Breast epithelium (tissue), 4 donors: ENCODE data around the gene DET1. TPM values are rescaled to one million over a fixed set of nuclear protein-coding genes. Genes with fewer than 3 reads are reported as not detected.

ENCODE experiments used
- DNase-seq, 2 donors: peaks; one replicate each; pipeline ENCODE4 v3.0.0-alpha.2; 2019; ENCODE audit warnings: low spot score in 2 of 2
- H3K27ac ChIP-seq, 2 donors: fragments of 200-600 bp; sonication (generic) in 1 of 2; one replicate each; pipeline ENCODE4 v1.5.1; 2016 to 2019; ENCODE audit warnings: mild to moderate bottlenecking in 1 of 2
- H3K27me3 ChIP-seq, 2 donors: fragments of 200-600 bp; sonication (generic) in 1 of 2; one replicate each; pipeline versions ENCODE4 v1.5.1 to v1.6.0; 2017 to 2019; ENCODE audit warnings: control low read depth in 1 of 2, mild to moderate bottlenecking in 1 of 2
- H3K36me3 ChIP-seq: fragments of 200-600 bp; one replicate; pipeline ENCODE4 v1.5.1; 2019
- H3K4me1 ChIP-seq, 2 donors: fragments of 200-600 bp; sonication (generic); one replicate each; pipeline ENCODE4 v1.5.1; 2016 to 2019; ENCODE audit warnings: control low read depth in 1 of 2
- H3K4me3 ChIP-seq, 3 donors: fragments of 200-600 bp; sonication (generic); 1 replicate in 2 of 3; 2 replicates in 1 of 3; pipeline ENCODE4 v1.5.1; 2016 to 2019; ENCODE audit warnings: mild to moderate bottlenecking in 3 of 3, moderate library complexity in 2 of 3
- H3K9me3 ChIP-seq, 2 donors: fragments of 200-600 bp; sonication (generic) in 1 of 2; one replicate each; pipeline ENCODE4 v1.5.1; 2016 to 2019; ENCODE audit warnings: control low read depth in 1 of 2
- POLR2A ChIP-seq: fragments of 450-650 bp; IDR thresholded peaks from one replicate; pipeline ENCODE4 v1.6.1; 2016; ENCODE audit warnings: antibody characterized with exemption, mild to moderate bottlenecking, moderate library complexity
- POLR2AphosphoS5 ChIP-seq, 3 donors: sonication (generic); formaldehyde crosslinking; IDR thresholded peaks; one replicate each; pipeline ENCODE4 v1.6.1; 2017; ENCODE audit warnings: antibody characterized with exemption in 3 of 3
- intact Hi-C: fragments of 100-400 bp; cut with DNase I; formaldehyde crosslinking; loops from one replicate; pipeline ENCODE4 v1.15.1; 2023; ENCODE audit warnings: low total_unique reads
- total RNA-seq, 3 donors: library from RNA; depleted of rRNA; stranded (reverse); fragments of >200 nt; gene quantifications; one replicate each; pipeline ENCODE4 v1.1.0, GENCODE V29; 2016
- TF ChIP-seq, protein P1 (sequence below), 3 donors: fragments of 450-650 bp; IDR thresholded peaks; one replicate each; pipeline ENCODE4 v1.5.1; 2016 to 2017; ENCODE audit warnings: antibody characterized with exemption in 3 of 3, mild to moderate bottlenecking in 3 of 3, moderate library complexity in 3 of 3

DET1 gene
- total RNA-seq, 3 donors from 2014 or later = 7.2 to 19.6 (median 12.1) TPM

DNA sequence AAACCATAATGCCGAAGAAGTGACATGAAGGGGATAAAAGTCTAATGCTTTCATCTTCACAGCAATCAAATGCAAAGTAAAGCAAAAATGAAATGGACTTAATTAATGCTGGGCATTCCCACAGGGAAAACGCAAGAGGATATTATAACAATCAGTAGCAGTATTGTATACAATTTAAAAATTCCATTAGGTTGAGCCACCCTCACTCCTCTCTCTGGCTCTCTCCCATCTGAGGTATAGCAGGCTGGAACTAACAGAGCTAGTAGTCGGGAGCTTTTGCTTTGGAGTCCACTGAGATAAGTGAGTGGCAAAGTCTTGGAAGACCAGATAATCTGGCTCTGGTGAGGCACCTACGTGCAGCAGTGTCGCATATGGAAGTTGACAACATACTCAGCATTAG, 33.9 kb downstream of the DET1 start:
- Histone ChIP-seq H3K27ac (no peak overlapping the region), H3K4me1 (no peaks in the 10 kb centered on the region), H3K9me3 (no peaks in the 10 kb centered on the region), H3K4me3 (no peak overlapping the region), H3K36me3 (no peaks in the 10 kb centered on the region), H3K27me3 (no peaks in the 10 kb centered on the region)
- no peak for DNase-seq
- intact Hi-C loops = no loop called here
- TF ChIP-seq POLR2AphosphoS5 (IDR thresholded peaks at IDR 0.05) (no peak), POLR2A (no peak)
- TF ChIP-seq, protein P1, sequence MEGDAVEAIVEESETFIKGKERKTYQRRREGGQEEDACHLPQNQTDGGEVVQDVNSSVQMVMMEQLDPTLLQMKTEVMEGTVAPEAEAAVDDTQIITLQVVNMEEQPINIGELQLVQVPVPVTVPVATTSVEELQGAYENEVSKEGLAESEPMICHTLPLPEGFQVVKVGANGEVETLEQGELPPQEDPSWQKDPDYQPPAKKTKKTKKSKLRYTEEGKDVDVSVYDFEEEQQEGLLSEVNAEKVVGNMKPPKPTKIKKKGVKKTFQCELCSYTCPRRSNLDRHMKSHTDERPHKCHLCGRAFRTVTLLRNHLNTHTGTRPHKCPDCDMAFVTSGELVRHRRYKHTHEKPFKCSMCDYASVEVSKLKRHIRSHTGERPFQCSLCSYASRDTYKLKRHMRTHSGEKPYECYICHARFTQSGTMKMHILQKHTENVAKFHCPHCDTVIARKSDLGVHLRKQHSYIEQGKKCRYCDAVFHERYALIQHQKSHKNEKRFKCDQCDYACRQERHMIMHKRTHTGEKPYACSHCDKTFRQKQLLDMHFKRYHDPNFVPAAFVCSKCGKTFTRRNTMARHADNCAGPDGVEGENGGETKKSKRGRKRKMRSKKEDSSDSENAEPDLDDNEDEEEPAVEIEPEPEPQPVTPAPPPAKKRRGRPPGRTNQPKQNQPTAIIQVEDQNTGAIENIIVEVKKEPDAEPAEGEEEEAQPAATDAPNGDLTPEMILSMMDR (IDR thresholded peaks at IDR 0.05) = no peak

GRCh38 chr15:88512078-88512477, 34.4 kb downstream of the DET1 start:
- intact Hi-C loops = no loop called here
- no peaks in the 10 kb centered on the region for H3K36me3 ChIP-seq

DNA sequence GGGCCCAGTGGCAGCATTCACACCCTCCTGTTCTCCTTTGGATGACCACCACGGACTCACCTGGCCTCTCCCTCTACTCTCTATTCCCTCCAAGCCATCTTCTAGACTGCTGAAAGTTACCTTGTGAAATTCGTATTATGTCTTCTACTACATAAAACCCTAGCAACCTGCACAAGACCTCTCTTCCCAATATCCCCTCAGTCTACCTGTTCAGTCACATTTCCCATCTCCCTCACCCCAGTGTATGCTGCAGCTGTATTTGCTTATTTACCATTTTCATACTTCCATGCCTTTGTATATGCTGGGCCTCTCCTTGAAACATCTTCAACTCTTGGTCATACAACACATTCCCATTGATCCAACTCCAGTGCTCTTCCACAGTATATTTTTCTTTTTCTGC, 35.3 kb downstream of the DET1 start:
- Histone ChIP-seq H3K36me3 (no peaks in the 10 kb centered on the region), H3K4me3 (no peak overlapping the region), H3K4me1 (no peaks in the 10 kb centered on the region), H3K9me3 (no peaks in the 10 kb centered on the region), H3K27ac (no peak overlapping the region), H3K27me3 (no peaks in the 10 kb centered on the region)
- TF ChIP-seq, protein P1 (IDR thresholded peaks at IDR 0.05) = no peak
- TF ChIP-seq POLR2A = no peak
- no peak for TF ChIP-seq POLR2AphosphoS5 (IDR thresholded peaks at IDR 0.05)
- intact Hi-C loops = no loop called here
- no peak for DNase-seq

More at GRCh38 chr15:88512078-88512477, 34.4 kb downstream of the DET1 start:
- DNase-seq = no peak
- no peak for TF ChIP-seq POLR2A
- TF ChIP-seq, protein P1 (IDR thresholded peaks at IDR 0.05) = no peak
- TF ChIP-seq POLR2AphosphoS5 (IDR thresholded peaks at IDR 0.05) = no peak
- no peaks in the 10 kb centered on the region for H3K4me1 ChIP-seq
- H3K9me3 ChIP-seq = no peaks in the 10 kb centered on the region
- no peaks in the 10 kb centered on the region for H3K27me3 ChIP-seq
- no peak overlapping the region for H3K4me3 ChIP-seq
- H3K27ac ChIP-seq = no peak overlapping the region

- Histone ChIP-seq H3K27ac (no peak overlapping the region), H3K4me1 (no peaks in the 10 kb centered on the region), H3K4me3 (no peak overlapping the region), H3K27me3 (no peaks in the 10 kb centered on the region), H3K36me3 (no peaks in the 10 kb centered on the region), H3K9me3 (no peaks in the 10 kb centered on the region)
- TF ChIP-seq POLR2AphosphoS5 (IDR thresholded peaks at IDR 0.05) = no peak
- no peak for TF ChIP-seq POLR2A
- TF ChIP-seq, protein P1 (IDR thresholded peaks at IDR 0.05) = no peak
- no peak for DNase-seq
- intact Hi-C loops = no loop called here
These were observed 36.5 kb downstream of the DET1 start for GRCh38 chr15:88509964-88510363.

DNA sequence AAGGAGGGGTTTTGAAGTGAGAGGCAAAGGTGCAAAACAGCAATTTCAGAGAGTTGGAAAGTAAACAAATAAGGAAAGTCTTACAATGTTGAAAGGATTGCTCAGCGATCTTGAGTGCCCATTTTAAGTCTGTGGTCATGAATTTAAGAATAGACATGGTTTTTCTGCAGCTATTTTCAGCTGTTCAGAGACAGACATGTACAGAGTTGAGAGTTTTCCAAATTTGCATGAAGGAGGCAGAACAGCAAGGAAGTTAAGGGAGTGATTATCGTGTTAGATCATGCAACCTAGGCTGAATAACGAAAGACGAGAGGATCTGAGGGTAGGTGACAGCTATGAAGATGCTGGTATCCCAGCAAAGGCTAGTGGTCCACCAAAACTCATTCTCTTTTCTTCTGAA, 37.2 kb downstream of the DET1 start:
- no peaks in the 10 kb centered on the region for H3K36me3 ChIP-seq
- H3K4me3 ChIP-seq = no peak overlapping the region
- no peak overlapping the region for H3K27ac ChIP-seq
- H3K9me3 ChIP-seq = no peaks in the 10 kb centered on the region
- H3K27me3 ChIP-seq = no peaks in the 10 kb centered on the region
- H3K4me1 ChIP-seq = no peaks in the 10 kb centered on the region
- intact Hi-C loops = no loop called here
- TF ChIP-seq, protein P1 (IDR thresholded peaks at IDR 0.05) = no peak
- TF ChIP-seq POLR2A = no peak
- DNase-seq = no peak
